ELR (cell line): ENCODE measurements around the gene LENG9.
"Not testable (repeated sequence)": the region's sequence is repeated elsewhere in the genome, so short reads cannot be mapped to it uniquely, and the experiment has no call there.

Source experiments
- DNase-seq: peaks from one replicate; pipeline ENCODE4 v3.0.0-alpha.2; 2015; ENCODE audit warnings: low read depth

The LENG9 gene

GRCh38 chr19:54463531-54464043 lies at the start of gene LENG9:
TSS of gene LENG9 (minus strand) at chr19:54463778. CDS start at chr19:54463526, 252 bp downstream.
- peak; percentile 99 for DNase-seq

DNA sequence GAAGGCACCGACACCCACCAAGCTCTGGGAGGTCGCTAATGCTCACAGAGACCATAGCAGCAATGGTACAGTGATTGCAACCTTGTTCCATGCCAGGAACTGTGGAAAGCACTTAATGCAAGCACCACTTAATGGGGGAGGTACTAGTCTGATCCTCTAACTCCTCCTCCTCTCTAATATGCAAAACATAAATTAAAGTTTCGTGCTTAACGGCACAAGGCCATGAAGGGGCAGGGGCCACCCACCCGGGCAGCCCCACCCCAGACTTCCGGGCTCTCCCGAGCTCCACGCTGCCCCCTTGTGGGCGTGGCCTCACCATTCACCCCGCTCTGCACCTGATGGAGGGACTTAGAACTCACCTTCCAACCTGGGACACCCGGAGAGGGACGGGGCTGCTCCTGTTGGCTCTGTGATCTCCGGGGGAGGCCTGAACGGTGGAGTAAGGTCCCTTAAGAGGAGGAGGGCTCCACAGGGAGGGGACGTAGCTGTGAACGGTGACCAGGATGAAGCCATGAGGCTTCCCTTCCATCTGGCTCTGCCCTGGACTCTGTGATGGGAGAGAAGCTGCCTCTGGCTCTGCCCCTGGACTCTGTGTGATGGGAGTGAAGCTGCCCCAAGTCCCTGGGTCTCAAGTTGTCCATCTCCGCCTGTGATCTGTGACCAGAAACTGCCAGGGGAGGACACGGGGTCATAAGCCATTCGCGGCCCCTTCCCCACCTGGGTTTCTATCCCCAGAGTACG lies 45.8 kb upstream of the LENG9 start:
- not testable (repeated sequence) for DNase-seq

DNA sequence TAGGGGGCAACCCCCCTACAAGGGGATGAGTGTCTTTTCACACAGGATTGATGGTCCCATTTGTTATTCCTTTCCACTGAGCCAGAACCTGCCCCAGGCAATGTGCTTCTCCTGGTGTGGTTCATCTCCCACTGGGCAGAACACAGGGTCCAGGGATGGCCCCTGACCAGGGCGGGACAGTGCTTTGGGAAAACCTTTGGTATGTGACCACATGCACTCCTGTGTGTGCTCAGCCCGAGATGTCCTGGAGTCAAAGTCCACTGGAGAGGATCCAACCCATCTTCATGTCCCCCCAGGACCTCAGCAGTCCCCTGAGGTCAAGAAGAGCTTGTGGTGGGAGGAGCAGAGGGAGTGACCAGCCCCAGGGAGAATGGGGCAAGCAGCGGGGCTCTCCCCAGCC lies 44.9 kb upstream of the LENG9 start:
- not testable (repeated sequence) for DNase-seq

DNA sequence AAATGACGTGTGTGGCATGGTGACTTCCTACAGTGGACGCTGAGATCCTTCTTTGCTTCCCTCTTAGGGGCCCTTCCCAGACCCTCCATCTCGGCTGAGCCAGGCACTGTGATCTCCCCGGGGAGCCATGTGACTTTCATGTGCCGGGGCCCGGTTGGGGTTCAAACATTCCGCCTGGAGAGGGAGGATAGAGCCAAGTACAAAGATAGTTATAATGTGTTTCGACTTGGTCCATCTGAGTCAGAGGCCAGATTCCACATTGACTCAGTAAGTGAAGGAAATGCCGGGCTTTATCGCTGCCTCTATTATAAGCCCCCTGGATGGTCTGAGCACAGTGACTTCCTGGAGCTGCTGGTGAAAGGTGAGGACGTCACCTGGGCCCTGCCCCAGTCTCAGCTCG lies 44.2 kb upstream of the LENG9 start:
- DNase-seq = no peak

DNA sequence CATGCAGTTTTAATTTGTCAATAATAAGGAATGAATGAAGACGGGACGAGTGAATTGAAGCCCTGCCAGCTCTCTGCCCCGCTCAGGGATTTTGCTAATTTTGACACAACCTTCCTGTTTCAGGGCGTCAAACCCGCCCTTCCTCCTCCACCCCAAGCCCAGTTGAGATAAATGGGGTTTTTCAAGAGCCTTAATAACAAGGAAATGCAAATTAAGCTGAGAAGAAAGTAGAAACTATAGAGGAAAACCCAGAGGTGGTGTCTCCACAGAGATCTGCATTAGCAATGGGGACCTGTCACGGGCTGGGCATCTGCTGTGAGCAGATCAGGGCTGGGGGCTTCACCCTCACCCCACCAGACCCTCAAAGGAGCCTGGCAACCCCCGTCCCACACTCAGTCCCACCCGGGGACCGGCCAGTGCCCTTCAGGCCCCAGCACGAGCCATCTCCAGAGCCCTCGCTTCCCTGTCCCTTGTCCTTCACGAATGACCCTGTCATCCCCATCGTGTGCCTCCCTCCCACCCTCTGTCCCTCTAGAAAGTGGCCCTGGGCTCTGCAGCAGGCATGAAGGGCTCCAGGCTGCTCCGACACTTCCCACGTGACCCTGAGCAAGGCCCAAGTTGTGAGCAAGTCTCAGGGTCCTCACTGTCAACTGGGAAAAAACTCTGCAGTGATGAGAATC lies 43.6 kb upstream of the LENG9 start:
- not testable (repeated sequence) for DNase-seq

DNA sequence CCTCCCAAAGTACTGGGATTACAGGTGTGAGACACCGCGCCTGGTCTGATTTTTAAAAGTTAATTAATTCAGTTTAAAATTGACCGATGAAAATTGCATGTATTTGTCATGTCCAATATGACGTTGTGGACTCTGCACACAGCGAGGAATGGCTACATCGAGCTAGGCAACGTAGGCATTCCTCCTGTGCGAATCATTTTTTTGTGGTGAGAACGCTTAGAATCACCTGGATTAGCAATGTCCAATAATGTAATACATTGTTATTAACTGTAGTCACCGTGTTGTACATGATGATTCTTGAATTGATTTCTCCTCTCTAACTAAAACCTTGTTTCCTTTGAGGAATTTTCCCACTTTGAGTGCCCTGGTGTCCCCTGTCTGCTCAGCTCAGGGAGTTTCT lies 42.5 kb upstream of the LENG9 start:
- DNase-seq = no peak

DNA sequence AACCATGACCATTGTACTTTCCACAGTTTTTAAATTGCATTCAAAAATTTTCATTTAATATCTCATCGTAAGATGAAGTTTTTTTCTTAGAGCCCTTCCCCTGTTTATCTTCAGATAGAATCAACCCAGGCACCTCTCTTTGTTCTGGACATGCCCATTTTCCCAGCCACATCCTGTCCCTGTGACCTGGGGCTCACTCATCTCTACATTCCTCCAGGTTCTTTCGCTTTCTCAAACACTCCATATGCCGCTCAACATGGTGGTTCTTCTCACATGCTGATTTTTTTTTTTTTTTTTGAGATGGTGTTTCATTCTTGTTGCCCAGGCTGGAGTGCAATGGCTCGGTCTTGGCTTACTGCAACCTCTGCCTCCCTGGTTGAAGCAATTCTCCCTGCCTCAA lies 42.0 kb upstream of the LENG9 start:
- not testable (repeated sequence) for DNase-seq

GRCh38 chr19:54502518-54503048 lies 39.0 kb upstream of the LENG9 start, which contains the start of gene LAIR2:
TSS of gene LAIR2 (plus strand) at chr19:54502831. CDS start at chr19:54502919, 88 bp downstream.
- DNase-seq = no peak

GRCh38 chr19:54498451-54498772 lies 34.8 kb upstream of the LENG9 start:
- not testable (repeated sequence) for DNase-seq

DNA sequence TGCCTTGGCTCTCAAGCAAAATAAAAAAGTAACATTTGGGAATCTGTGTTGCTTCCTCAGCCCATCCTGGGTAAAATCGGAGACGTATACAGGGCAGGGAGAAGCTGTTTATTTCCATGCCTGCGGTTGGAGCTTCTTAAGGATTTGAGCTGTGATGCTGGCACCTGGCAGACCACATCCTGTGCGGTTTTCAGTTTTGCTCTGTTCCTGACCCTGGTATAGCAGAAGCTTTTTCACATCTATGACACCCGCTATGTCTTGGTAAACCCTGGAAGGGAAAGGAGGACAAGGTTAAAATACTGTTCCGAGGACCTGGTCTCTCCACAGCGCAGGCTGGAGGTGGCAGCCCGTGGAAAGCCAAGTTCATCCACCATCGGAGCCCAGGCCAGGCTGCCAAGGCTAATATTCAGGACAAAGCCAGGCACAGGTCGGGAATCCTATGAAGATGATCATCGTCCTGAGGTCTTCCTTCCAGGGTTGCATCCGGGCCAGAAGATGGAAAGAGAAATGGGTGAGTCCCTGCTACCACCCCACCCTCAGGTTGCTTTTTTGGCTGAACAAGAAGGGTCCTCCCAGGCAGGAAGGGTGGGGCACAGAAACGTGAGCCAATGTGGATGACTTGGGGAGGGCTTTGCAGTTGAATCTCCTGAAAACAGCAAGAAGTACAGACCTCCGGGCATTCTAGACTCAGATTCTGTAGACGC lies 34.3 kb upstream of the LENG9 start:
- DNase-seq = not testable (repeated sequence)

DNA sequence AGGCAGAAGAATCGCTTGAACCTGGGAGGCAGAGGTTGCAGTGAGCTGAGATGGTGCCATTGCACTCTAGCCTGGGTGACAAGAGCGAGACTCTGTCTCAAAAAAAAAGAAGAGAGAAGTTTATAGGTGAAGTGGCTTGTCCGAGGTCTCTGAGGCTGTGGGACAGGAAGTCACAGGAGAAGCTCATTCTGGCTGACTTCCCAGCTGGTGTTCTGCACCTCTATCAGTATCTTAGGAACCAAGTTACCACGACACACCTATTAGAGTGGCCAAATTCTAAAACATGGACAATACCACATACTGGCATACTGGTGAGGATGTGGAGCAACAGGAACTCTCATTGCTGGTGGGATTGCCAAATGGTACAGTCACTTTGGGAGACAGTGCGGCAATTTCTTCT lies 31.7 kb upstream of the LENG9 start:
- DNase-seq = not testable (repeated sequence)

DNA sequence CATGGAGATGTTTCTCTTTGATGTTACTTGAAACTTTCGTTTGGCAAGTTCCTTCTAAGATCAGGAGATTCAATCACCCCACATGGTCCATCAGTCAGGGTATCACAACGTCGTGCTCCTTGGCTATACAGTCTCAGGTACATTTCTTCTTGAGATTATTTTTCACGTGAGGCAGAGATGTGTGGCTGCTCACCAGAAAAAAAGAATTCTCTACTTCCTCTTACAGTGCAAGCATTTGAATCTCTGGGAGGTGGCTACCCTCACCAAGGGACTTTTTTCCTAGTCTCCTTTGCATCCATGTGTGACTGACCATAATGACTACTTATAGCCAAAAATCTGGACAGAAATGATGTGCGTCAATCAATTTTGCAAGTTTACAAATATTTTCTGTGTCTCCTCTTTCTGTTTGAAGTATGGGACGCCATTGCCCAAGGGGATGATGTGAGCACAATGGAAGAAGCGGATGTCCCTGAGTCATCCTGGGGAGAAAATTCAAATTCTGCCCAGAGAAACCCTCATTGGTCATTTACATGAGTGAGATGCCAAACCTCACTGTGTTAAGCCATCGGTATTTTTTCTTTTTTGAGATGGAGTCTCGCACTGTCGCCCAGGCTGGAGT lies 30.5 kb upstream of the LENG9 start:
- no peak for DNase-seq

- not testable (repeated sequence) for DNase-seq
These were observed 29.5 kb upstream of the LENG9 start for GRCh38 chr19:54493056-54493455.

DNA sequence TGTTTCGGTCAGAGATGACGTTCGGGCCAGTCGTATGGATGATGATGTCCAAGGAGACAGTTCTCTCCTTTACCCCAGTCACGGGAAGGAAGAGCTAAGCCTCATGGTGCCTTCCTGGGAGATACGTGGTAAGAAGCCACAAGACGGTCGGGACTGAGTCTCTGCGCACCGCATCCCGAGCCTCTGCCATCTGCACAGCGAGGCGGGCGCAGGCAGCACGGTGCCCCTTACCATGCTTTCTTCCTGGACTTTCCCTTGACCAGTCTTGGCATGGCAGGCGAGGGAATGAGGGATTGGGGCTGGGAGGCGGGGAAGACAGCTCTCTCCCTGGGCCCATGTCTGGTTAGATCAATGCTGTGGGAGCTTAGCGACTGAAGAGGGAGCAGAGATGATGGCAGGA lies 29.0 kb upstream of the LENG9 start:
- DNase-seq = no peak

- DNase-seq = no peak
These were observed 26.2 kb upstream of the LENG9 start for GRCh38 chr19:54489766-54490165.

GRCh38 chr19:54489341-54489740 lies 25.8 kb upstream of the LENG9 start:
- no peak for DNase-seq

DNA sequence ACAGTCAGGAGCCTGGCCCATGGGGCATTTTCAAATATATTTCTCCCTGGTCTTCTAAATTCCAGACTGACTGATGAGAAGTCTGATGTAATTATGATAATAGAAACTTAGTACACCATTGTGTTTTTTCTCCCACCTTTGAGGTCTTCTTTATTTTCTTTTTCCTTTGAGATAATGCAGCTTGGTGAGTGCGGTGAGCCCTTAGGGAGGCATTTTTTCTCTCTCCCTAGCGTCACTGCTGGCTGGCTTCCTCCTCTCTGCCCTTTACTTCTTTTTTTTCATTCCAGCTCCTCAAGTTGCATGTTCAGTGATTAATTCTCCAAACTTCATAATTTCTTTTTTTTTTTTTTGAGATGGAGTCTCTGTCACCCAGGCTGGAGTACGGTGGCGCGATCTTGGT lies 22.3 kb upstream of the LENG9 start:
- DNase-seq = no peak

DNA sequence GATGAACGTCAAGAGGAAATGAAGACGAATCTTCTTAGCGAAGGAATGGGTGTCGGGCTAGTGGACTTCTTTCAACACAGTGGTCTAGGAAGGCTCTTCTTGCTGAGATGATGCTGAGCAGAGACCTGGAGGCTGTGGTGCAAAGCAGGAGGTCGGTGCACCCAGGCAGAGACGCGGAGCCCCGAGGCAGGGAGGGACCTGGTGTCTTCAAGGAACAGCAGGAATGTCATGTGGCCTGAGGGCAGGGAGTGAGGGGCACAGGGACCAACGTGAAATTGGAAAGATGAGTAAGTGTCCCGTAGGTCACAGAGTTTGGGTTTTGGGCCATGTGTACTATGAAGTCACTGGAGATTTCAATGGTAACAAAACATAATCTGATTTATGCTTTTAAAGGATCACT lies 20.9 kb upstream of the LENG9 start:
- DNase-seq = no peak

- no peak for DNase-seq
These were observed 19.3 kb upstream of the LENG9 start for GRCh38 chr19:54482889-54483288.

DNA sequence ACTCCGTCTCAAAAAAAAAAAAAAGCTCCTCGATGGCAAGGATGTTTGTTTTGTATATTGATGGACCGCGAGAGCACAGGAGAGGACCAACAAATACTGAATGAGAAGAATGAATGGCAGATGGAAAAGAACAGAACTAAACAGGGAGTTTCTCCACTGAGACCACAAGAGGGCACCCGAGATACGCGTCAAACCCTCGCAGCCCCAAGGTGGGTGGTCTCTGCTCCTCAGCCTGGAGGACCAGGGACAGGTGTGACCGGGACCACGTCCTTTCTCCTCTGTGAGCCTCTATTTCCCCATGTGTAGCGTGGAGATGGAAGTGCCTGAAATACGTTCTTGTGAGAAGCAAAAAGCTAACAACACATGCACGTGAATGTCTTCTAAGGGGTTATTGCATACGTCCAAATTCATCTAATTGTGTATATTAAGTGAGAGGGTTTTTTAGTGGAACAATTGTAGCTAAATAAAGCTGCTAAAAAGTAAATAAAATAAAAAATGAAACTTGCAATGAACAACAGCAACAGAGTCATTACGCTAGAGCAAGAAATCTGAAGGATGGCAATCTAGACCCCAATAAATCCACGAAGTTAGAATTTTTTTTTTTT lies 17.9 kb upstream of the LENG9 start:
- peak; percentile 54 for DNase-seq

- no peak for DNase-seq
These were observed 16.5 kb upstream of the LENG9 start for GRCh38 chr19:54480051-54480450.
